GM10847 (cell line): ENCODE data around the gene ALPK1.

Source experiments
- POLR2A ChIP-seq: IDR thresholded peaks from 2 replicates; pipeline ENCODE4 v1.6.1; 2011; ENCODE audit not compliant: insufficient read length; ENCODE audit errors: extremely low read depth

ALPK1 gene

DNA sequence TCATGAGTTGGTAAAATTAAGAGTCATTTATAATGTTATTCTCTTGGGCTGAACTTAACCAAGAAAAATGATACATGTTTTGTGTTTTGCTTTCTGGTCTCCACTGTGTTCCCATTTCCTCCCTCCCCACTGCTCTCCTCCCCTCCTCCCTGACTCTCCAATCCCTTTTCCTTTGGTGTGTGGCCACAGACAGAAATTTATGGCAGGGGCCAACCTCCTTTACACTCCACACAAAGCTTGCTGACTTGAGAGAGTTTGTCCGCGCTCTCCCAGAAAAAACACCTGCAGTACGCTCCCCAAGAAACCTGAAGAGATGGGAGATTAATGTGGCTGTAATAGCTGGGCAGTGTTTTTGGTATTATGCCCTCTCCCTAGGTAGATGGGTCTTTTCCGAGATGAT, 88.9 kb downstream of the ALPK1 start:
- TF ChIP-seq POLR2A = no peak

GRCh38 chr4:112402098-112402497, 104.9 kb downstream of the ALPK1 start:
- TF ChIP-seq POLR2A = no peak

DNA sequence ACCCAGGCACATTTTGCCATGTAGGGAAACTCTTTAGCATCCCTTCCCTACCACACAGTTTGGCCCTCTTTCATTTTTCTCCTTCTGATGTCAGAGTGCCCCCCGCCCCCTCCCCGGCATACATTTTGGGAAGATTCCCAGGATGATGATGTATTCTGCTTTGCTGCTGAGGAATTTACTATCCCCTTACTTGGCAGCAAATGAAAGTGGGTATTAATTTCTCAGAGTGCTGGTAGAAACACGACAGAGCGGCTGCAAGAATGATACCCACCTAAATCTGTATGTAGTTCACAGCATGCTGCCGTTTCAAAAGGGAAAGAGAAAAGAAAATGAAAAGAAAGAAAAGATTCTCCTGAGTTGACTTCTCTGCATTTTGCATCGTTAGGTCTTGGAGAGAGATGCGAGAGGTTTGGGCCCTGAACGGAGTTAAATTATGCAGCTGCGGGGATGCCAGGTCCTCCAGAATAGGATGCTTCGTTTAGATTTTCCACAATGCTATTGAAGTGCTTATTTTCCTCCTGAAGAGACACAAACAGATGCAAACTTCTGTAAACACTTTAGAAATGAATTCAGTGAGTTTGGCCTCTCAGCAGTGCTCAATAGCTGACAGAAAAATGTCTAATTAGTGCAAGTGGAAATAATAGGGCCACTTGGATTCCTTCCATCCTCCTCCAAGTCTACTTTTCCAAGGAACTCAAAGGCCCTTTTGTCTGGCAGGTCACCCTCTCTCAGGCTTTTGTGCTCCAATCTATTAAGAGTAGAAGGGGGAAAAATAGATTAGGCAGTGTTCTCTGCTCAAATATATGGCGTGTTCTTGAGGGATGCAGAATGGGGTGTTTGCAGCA, 106.2 kb downstream of the ALPK1 start:
- no peak for TF ChIP-seq POLR2A

DNA sequence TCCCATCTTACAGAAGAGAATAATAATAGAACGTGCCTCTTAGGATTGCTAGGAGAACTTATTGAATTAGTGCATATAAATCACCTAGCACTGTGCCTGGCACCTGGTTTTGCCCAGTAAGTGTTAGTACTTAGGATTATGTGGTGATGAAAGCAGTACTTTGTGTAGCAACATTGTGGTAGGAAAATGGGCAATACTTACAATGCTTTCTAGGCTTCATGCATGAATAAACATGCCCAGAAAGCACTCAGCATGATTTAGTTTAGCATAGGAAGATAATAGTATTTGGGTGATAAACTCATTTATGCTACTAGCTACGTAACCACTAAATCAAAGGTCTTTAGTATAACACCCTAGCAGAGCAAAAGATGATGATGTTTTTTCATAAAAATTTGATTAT, 113.2 kb downstream of the ALPK1 start:
- TF ChIP-seq POLR2A = no peak

DNA sequence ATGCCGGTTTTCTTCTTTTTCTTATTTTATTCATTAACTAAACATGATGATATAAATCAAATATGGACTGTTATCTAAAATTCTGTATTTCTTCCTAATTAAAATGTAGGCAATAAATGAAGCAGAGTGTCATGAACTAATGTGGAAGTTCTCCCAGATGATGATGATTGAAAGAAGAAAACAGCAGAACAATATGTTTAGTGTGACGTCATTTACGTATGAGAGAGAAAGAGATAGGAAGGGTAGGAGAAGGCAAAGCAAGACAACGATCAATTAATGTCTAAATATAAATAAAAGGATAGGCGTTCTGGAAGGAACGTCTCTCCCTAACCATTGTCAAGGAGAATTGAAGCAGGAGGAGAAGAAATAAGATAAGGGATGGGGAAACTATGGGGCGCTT, 113.6 kb downstream of the ALPK1 start:
- no peak for TF ChIP-seq POLR2A

DNA sequence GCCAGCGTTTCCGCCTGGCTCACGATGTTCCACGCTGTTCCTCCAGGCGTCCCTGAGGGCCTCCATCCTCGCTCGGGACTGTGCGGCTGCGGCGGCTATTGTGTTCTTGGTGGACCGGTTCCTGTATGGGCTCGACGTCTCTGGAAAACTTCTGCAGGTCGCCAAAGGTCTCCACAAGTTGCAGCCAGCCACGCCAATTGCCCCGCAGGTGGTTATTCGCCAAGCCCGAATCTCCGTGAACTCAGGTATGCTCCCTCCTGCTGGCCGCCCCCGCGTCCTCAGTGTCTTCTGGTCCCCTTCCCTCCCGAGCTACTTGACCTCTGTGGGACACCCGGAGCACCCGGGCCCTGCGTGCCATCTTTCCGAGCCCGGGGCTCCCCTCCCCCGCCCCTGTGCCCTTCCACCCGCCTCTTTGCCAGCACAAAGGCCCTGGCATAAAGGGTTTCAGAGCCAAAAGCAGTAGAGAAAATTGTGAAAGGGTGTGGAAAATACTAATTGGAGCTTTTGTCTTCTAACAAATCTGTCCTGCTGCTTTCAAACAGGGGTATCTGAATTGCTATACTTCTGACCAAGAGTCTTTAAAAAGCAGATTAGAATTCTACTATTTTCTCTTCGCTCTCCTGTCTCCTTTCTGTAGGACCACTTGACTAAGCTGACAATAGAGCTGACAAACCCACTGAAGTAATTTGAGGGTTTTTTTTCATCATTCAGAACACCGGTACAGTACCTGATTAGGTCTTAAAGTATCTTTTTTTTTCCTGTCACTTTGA, 114.8 kb downstream of the ALPK1 start:
- no peak for TF ChIP-seq POLR2A

DNA sequence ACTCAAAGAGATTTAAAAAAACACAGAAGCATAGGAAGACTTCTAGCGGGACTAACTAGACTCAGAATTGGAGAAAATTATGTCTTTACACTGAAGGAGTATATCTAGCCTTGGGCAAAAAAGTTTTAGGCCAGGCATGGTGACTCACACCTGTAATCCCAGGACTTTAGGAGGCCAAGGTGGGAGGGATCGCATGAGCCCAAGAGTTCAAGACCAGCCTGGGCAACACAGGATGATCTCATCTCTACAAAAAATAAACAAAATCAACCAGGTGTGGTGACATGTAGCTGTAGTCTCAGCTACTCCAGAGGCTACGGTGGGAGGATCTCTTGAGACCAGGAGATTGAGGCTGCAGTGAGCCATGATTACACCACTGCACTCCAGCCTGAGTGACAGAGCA, 119.3 kb downstream of the ALPK1 start:
- no peak for TF ChIP-seq POLR2A

DNA sequence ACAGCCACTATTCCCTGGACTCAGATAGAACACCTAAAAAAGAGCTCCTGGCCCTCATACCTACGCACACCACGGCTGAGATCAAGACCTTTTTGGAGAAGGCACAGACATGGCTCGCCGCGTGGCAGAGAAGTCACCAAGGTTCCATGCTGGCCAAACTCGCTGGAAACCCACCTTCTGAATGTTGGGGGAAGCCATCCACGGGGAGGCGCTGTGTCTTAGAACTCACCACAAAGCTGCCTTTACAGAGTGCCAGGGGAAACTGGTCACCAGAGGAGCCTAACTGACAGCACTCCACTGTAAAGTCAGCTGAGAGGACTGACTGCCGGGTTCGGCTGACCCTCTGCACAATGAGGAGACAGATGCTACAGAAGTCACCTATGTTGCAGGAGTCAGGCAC, 120.9 kb downstream of the ALPK1 start:
- TF ChIP-seq POLR2A = no peak

DNA sequence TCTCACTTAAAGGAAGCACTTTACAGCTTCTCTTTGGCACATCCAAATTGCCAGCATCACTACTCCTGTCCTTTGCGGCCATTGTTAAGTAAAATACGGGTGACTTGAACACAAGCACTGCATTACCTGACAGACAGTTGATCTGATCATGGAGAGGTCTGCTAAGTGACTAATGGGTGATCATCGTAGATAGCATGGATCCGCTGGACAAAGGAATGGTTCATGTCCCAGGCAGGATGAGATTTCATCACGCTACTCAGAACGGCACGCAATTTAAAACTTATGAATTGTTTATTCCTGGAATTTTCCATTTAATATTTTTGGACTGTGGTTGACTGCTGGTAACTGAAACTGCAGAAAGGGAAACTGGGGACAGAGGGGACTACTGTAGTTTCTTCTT, 124.7 kb downstream of the ALPK1 start:
- TF ChIP-seq POLR2A = no peak

DNA sequence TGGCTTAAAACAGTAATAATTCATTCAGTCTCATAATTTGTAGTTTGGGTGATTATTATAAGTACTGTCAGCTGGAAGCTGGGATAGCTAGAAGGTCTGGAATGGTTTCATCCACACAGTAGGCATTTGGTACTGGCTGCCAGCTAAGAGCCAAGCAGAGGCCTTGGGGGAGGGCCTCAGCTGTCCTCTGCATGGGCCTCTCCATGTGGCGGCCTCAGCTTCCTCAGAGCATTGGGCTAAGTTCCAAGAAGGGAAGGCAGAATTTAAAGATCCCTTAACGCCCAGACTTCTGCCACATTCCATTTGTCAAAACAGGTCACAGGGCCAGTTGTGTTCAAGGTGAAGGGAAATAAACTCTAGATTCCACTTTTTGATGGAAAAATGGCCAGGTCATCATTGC, 125.5 kb downstream of the ALPK1 start:
- TF ChIP-seq POLR2A = no peak

- no peak for TF ChIP-seq POLR2A
Observed at GRCh38 chr4:112423591-112423990, 126.4 kb downstream of the ALPK1 start.

DNA sequence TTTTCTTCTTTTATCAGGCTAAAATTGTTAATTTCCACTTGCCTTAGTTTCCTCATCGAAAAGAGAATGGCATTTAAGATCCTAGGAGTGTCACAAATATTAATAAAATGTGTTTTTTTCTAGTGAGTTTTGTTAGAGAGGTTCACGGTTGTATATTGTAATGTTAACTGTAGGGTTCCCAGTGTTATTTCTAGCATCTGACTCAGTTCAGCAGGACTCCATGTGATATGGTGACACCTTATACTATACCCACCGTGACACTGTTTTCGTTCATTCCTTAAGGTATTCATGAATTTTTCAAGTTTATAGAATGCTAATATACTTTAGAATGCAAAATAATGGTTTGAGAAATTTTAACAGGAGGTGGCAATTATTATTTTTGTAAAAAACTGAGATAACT, 128.7 kb downstream of the ALPK1 start:
- TF ChIP-seq POLR2A = no peak

GRCh38 chr4:112426416-112426815, 129.2 kb downstream of the ALPK1 start:
- TF ChIP-seq POLR2A = no peak

DNA sequence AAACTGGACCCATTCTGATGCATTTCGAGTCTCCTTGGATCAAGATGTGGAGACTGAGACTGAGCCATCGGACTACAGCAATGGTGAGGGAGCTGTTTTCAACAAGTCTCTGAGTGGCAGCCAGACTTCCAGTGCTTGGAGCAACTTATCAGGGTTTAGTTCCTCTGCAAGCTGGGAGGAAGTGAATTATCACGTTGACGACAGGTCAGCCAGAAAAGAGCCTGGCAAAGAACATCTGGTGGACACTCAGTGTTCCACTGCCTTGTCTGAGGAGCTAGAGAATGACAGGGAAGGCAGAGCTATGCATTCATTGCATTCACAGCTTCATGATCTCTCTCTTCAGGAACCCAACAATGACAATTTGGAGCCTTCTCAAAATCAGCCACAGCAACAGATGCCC, 134.0 kb downstream of the ALPK1 start:
- TF ChIP-seq POLR2A = no peak

GRCh38 chr4:112436987-112437386, 139.8 kb downstream of the ALPK1 start:
- no peak for TF ChIP-seq POLR2A
